Esophagus squamous epithelium (tissue), 5 donors: ENCODE results near the gene ABCD3. TPM values are rescaled to one million over a fixed set of nuclear protein-coding genes. Genes with fewer than 3 reads are reported as not detected.

ENCODE experiments used
- DNase-seq: peaks from one replicate; lab custom pipeline; 2025; lab: John Stamatoyannopoulos, UW
- H3K27ac ChIP-seq, 4 donors: fragments of 200-600 bp; sonication (generic); one replicate each; pipeline ENCODE4 v1.5.1; 2016 to 2019; ENCODE audit warnings: mild to moderate bottlenecking in 1 of 4
- H3K27me3 ChIP-seq, 4 donors: fragments of 200-600 bp; sonication (generic); 1 replicate in 3 of 4; 2 replicates in 1 of 4; pipeline versions ENCODE4 v1.5.1 to v1.6.0; 2017 to 2021; ENCODE audit warnings: antibody characterized with exemption in 1 of 4
- H3K36me3 ChIP-seq, 3 donors: fragments of 200-600 bp; sonication (generic); one replicate each; pipeline ENCODE4 v1.5.1; 2016 to 2019
- H3K4me1 ChIP-seq, 3 donors: fragments of 200-600 bp; sonication (generic); one replicate each; pipeline ENCODE4 v1.5.1; 2017 to 2019
- H3K4me3 ChIP-seq, 4 donors: fragments of 200-600 bp; sonication (generic); 1 replicate in 3 of 4; 2 replicates in 1 of 4; pipeline ENCODE4 v1.5.1; 2016 to 2019; ENCODE audit warnings: mild to moderate bottlenecking in 2 of 4, moderate library complexity in 1 of 4
- H3K9me3 ChIP-seq, 3 donors: fragments of 200-600 bp; sonication (generic); one replicate each; pipeline ENCODE4 v1.5.1; 2016 to 2019
- CTCF ChIP-seq, 6 experiments: fragments of 450-650 bp in 4 of 6; fragments of 200-600 bp in 2 of 6; sonication (generic) in 2 of 6; IDR thresholded peaks; one replicate each; pipeline ENCODE4 v1.5.1; 2016 to 2019; ENCODE audit warnings: antibody characterized with exemption in 6 of 6, mild to moderate bottlenecking in 4 of 6, moderate library complexity in 4 of 6
- POLR2A ChIP-seq, 4 donors: fragments of 450-650 bp; IDR thresholded peaks; one replicate each; pipeline ENCODE4 v1.6.1; 2017; ENCODE audit warnings: antibody characterized with exemption in 4 of 4, mild to moderate bottlenecking in 4 of 4, moderate library complexity in 3 of 4
- WGBS, 2 donors: methylation state at CpG; one replicate each; pipeline ENCODE4 v1.1.5; 2018; 5-methylcytosine and 5-hydroxymethylcytosine counted together
- intact Hi-C: fragments of 100-400 bp; cut with DNase I; formaldehyde crosslinking; loops from one replicate; pipeline ENCODE4 v1.15.0; 2022
- total RNA-seq, 4 donors: library from RNA; depleted of rRNA; stranded (reverse); fragments of >200 nt; gene quantifications; one replicate each; pipeline ENCODE4 v1.1.0, GENCODE V29; 2016
- donor health status: DM: yes; HTN: yes; CAD: no.

Gene ABCD3
- total RNA-seq, 4 donors from 2014 or later, result 30.2 to 34.5 (median 32.1) TPM

DNA sequence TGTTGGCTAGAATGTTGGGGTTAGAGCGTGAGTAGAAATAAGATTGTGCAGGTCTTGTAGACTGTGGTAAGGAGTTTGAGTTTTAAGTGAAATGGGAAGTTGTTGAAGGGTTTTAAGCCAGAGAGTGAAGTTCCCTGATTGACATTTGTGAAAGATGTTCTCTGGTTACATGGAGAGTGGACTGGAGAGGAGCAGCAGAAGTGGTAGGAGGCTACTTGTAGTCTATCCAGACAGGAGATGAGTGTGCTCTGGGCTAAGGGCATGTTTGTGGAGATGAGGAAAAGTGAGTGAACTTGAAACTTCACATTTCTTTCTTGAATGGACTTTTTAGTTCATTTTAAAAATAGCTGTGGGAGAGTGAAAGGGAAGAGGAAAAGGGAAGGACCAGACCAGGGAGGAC lies 86.4 kb downstream of the ABCD3 start:
- H3K36me3 ChIP-seq, result peaks cover 0 to 80% (median 0%) of the 10 kb centered on the region in 3 donors
- no peak overlapping the region for H3K4me3 ChIP-seq
- no peaks in the 10 kb centered on the region for H3K4me1 ChIP-seq
- H3K27me3 ChIP-seq, result no peaks in the 10 kb centered on the region
- H3K27ac ChIP-seq, result no peak overlapping the region
- no peaks in the 10 kb centered on the region for H3K9me3 ChIP-seq
- intact Hi-C loops, result no loop called here
- DNase-seq, result no peak
- WGBS, 2 donors, result 92 to 100% methylated on average over 1 of the region's 1 CpG
- TF ChIP-seq POLR2A (IDR thresholded peaks at IDR 0.05) (no peak), CTCF (IDR thresholded peaks at IDR 0.05) (no peak)

- Histone ChIP-seq H3K36me3 (peaks cover 0 to 26% (median 0%) of the 10 kb centered on the region in 3 donors), H3K27ac (no peak overlapping the region), H3K4me3 (no peak overlapping the region), H3K9me3 (no peaks in the 10 kb centered on the region), H3K4me1 (no peaks in the 10 kb centered on the region), H3K27me3 (no peaks in the 10 kb centered on the region)
- no peak for TF ChIP-seq CTCF (IDR thresholded peaks at IDR 0.05)
- no peak for TF ChIP-seq POLR2A (IDR thresholded peaks at IDR 0.05)
- DNase-seq, result no peak
- 93 to 98% methylated on average over 2 of the region's 2 CpGs for WGBS, 2 donors
- intact Hi-C loops, result no loop called here
Measured at GRCh38 chr1:94512816-94513215, 94.6 kb downstream of the ABCD3 start.

DNA sequence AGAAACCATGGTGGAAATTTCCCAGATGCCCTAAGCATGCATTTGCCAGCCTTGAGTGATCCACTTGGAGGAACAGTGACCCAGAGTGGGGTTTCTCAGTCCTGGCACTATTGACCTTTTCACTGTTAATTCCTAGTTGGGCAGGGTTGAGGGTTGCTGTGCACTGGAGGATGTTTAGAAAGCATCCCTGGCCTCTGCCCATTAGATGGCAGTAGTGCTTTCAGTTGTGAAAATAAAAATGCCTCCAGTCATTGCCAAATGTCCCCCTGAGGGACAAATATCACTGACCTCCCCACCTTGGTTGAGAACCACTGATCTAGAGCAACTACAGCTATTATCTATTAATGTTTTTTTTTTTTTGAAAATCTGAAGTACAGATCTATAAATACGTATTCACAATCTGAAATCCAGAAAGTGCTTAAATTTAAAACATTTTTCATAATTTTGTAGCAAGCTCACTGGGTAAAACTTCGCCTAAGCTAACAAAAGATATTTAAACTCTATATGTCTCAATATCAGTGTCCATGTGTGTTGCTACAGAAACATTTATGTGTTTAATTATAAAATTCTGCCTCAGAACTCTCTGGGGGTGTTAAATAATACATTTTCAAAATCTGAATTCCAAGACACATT lies 96.0 kb downstream of the ABCD3 start:
- intact Hi-C loops, result no loop called here

GRCh38 chr1:94515296-94515947 lies 97.2 kb downstream of the ABCD3 start:
- DNase-seq, result no peak
- 52 to 89% methylated on average over 1 of the region's 1 CpG for WGBS, 2 donors
- Histone ChIP-seq H3K36me3 (peaks cover 0 to 34% (median 0%) of the 10 kb centered on the region in 3 donors), H3K27ac (no peak overlapping the region), H3K4me1 (no peaks in the 10 kb centered on the region), H3K9me3 (no peaks in the 10 kb centered on the region), H3K27me3 (no peaks in the 10 kb centered on the region), H3K4me3 (no peak overlapping the region)
- intact Hi-C loops, result no loop called here
- no peak for TF ChIP-seq POLR2A (IDR thresholded peaks at IDR 0.05)
- no peak for TF ChIP-seq CTCF (IDR thresholded peaks at IDR 0.05)

More for the DNA sequence above, 96.0 kb downstream of the ABCD3 start:
- Histone ChIP-seq H3K36me3 (peaks cover 0 to 36% (median 0%) of the 10 kb centered on the region in 3 donors), H3K4me1 (no peaks in the 10 kb centered on the region), H3K27me3 (no peaks in the 10 kb centered on the region), H3K9me3 (no peaks in the 10 kb centered on the region), H3K4me3 (no peak overlapping the region), H3K27ac (no peak overlapping the region)
- TF ChIP-seq CTCF (IDR thresholded peaks at IDR 0.05), result peak in 5 of 6 experiments; percentile 32 to 56 (median 37)
- no peak for TF ChIP-seq POLR2A (IDR thresholded peaks at IDR 0.05)
- WGBS, 2 donors, result 68% methylated on average over 2 of the region's 2 CpGs
- no peak for DNase-seq

DNA sequence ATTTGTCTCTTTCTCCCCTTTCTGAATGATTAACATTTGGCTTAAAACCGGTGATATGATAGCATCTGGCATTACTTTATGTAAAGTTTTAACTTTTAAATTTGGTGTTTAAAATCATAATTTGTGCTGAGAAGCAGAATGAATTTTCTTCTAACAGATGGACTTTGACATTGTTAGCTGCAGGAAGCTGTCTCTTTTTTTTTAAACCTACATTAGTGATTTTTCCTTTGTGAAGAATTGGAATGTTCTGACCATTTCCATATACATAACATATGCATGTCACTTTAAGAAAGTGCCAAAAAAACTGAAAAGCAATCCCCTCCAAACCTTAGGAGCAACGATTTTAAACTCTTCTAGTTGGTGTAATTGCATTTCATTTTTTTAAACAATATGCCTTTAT lies 101.2 kb downstream of the ABCD3 start:
- DNase-seq, result no peak
- Histone ChIP-seq H3K27me3 (no peaks in the 10 kb centered on the region), H3K4me3 (no peak overlapping the region), H3K27ac (no peak overlapping the region), H3K9me3 (no peaks in the 10 kb centered on the region), H3K36me3 (peaks cover 0 to 23% (median 0%) of the 10 kb centered on the region in 3 donors), H3K4me1 (no peaks in the 10 kb centered on the region)
- intact Hi-C loops, result no loop called here
- TF ChIP-seq POLR2A (IDR thresholded peaks at IDR 0.05) (no peak), CTCF (IDR thresholded peaks at IDR 0.05) (no peak)
- WGBS, 2 donors, result 57 to 61% methylated on average over 2 of the region's 2 CpGs
